PC-9 (cell line): ENCODE data around the gene ADGRL4. TPM values are rescaled to one million over a fixed set of nuclear protein-coding genes. Genes with fewer than 3 reads are reported as not detected.
"Not testable (repeated sequence)": the region's sequence is repeated elsewhere in the genome, so short reads cannot be mapped to it uniquely, and the experiment has no call there.

Experiments
- BruUV-seq: library from RNA; stranded (reverse); fragments of 400-500 nt; replicated peaks from 2 replicates; lab custom pipeline; 2021; lab: Mats Ljungman, UMichigan
- CTCF ChIA-PET: fragments of 300-600 bp; sonication (Branson Sonifier 250); formaldehyde crosslinking; loops from one replicate; lab custom pipeline; 2022; ENCODE audit warnings: antibody characterized with exemption; lab: Charles Lee
- POLR2A ChIA-PET: fragments of 300-600 bp; sonication (Branson Sonifier 250); formaldehyde crosslinking; loops from one replicate; lab custom pipeline; 2022; ENCODE audit warnings: antibody characterized with exemption; ENCODE audit not compliant: unreplicated experiment; lab: Charles Lee
- DNase-seq, 2 experiments: peaks; one replicate each; pipeline versions ENCODE4 v3.0.0 to v3.0.0-alpha.2; 2015 to 2022; ENCODE audit warnings: mixed read lengths in 1 of 2
- H2AFZ ChIP-seq: fragments of 200-600 bp; sonication (generic); 2 replicates; pipeline ENCODE4 v1.8.1; 2017; ENCODE audit warnings: antibody characterized with exemption
- H3F3A ChIP-seq: fragments of 200-600 bp; sonication (generic); 2 replicates; pipeline ENCODE4 v1.8.1; 2017; ENCODE audit warnings: antibody characterized with exemption, mild to moderate bottlenecking, low read depth; ENCODE audit not compliant: insufficient read depth
- H3K27ac ChIP-seq: fragments of 200-600 bp; sonication (generic); 2 replicates; pipeline ENCODE4 v1.6.1; 2016; ENCODE audit warnings: mixed run types
- H3K27me3 ChIP-seq: fragments of 200-600 bp; sonication (generic); 2 replicates; pipeline ENCODE4 v1.6.1; 2016; ENCODE audit warnings: low read depth, mixed run types; ENCODE audit not compliant: insufficient read depth
- H3K36me3 ChIP-seq: fragments of 200-600 bp; sonication (generic); 2 replicates; pipeline ENCODE4 v1.6.1; 2016; ENCODE audit warnings: low read depth, mixed run types
- H3K4me1 ChIP-seq: fragments of 200-600 bp; sonication (generic); replicated peaks from 2 replicates; pipeline ENCODE4 v1.6.1; 2016; ENCODE audit warnings: mixed run types; ENCODE audit not compliant: insufficient read depth
- H3K4me2 ChIP-seq: fragments of 200-600 bp; sonication (generic); 2 replicates; pipeline ENCODE4 v1.6.1; 2017; ENCODE audit warnings: mixed run types
- H3K4me3 ChIP-seq: fragments of 200-600 bp; sonication (generic); 2 replicates; pipeline ENCODE4 v1.6.1; 2016; ENCODE audit warnings: mixed run types
- H3K79me2 ChIP-seq: fragments of 200-600 bp; sonication (generic); 2 replicates; pipeline ENCODE4 v1.6.1; 2017; ENCODE audit warnings: low read depth, mixed run types
- H3K9me2 ChIP-seq: fragments of 200-600 bp; sonication (generic); 2 replicates; pipeline ENCODE4 v1.8.1; 2017; ENCODE audit warnings: mild to moderate bottlenecking; ENCODE audit not compliant: insufficient read depth
- H3K9me3 ChIP-seq: fragments of 200-600 bp; sonication (generic); 2 replicates; pipeline ENCODE4 v1.8.1; 2016; ENCODE audit warnings: low read depth; ENCODE audit not compliant: insufficient read depth
- H4K20me1 ChIP-seq: fragments of 200-600 bp; sonication (generic); 2 replicates; pipeline ENCODE4 v1.8.1; 2017; ENCODE audit not compliant: insufficient read depth
- EZH2 ChIP-seq: fragments of 200-600 bp; sonication (generic); IDR thresholded peaks from 2 replicates; pipeline ENCODE4 v1.8.0; 2017; ENCODE audit warnings: antibody characterized with exemption, low read depth
- intact Hi-C: fragments of 100-400 bp; cut with micrococcal nuclease; formaldehyde crosslinking; loops from one replicate; pipeline ENCODE4 v1.10.0; 2022; ENCODE audit not compliant: unreplicated experiment
- total RNA-seq: library from RNA; stranded (reverse); gene quantifications from 2 replicates; pipeline ENCODE4 v1.2.3, GENCODE V29; 2021
- TF ChIP-seq, protein P1 (sequence below): fragments of 200-600 bp; sonication (generic); conservative IDR thresholded peaks from 2 replicates; pipeline ENCODE4 v1.6.1; 2017; ENCODE audit warnings: mixed run types, antibody characterized with exemption, mild to moderate bottlenecking, moderate library complexity

The ADGRL4 gene
- total RNA-seq, 1 experiment from 2014 or later, result not detected

- intact Hi-C loops, result no loop called here
- Histone ChIP-seq H3K27ac (no peak overlapping the region), H2AFZ (no peak overlapping the region), H3K4me2 (no peak overlapping the region), H3K9me2 (0 out of 2 replicates have a peak, but pooled peaks cover 3% of the 10 kb centered on the region), H3K4me3 (no peak overlapping the region), H3K9me3 (no peaks in the 10 kb centered on the region), H3K27me3 (no peaks in the 10 kb centered on the region), H3F3A (no peaks in the 10 kb centered on the region), H3K36me3 (no peaks in the 10 kb centered on the region), H3K79me2 (no peaks in the 10 kb centered on the region), H4K20me1 (no peaks in the 10 kb centered on the region), H3K4me1 (0 out of 2 replicates have a peak, but pooled peaks cover 7% of the 10 kb centered on the region)
- ChIA-PET CTCF (no interaction called here), POLR2A (no interaction called here)
- BruUV-seq, result no TSS peak
- TF ChIP-seq EZH2, result no peak
- TF ChIP-seq, protein P1, sequence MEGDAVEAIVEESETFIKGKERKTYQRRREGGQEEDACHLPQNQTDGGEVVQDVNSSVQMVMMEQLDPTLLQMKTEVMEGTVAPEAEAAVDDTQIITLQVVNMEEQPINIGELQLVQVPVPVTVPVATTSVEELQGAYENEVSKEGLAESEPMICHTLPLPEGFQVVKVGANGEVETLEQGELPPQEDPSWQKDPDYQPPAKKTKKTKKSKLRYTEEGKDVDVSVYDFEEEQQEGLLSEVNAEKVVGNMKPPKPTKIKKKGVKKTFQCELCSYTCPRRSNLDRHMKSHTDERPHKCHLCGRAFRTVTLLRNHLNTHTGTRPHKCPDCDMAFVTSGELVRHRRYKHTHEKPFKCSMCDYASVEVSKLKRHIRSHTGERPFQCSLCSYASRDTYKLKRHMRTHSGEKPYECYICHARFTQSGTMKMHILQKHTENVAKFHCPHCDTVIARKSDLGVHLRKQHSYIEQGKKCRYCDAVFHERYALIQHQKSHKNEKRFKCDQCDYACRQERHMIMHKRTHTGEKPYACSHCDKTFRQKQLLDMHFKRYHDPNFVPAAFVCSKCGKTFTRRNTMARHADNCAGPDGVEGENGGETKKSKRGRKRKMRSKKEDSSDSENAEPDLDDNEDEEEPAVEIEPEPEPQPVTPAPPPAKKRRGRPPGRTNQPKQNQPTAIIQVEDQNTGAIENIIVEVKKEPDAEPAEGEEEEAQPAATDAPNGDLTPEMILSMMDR, result no peak
- no peak for DNase-seq
Measured at GRCh38 chr1:78987042-78987441, 19.5 kb downstream of the ADGRL4 start.

GRCh38 chr1:78980511-78980910 lies 26.0 kb downstream of the ADGRL4 start:
- no peak for DNase-seq
- intact Hi-C loops, result no loop called here
- Histone ChIP-seq H3K27me3 (no peaks in the 10 kb centered on the region), H4K20me1 (no peaks in the 10 kb centered on the region), H3K27ac (no peak overlapping the region), H3K4me2 (no peak overlapping the region), H3K36me3 (no peaks in the 10 kb centered on the region), H3K4me1 (no peaks in the 10 kb centered on the region), H3K9me2 (no peaks in the 10 kb centered on the region), H3K79me2 (no peaks in the 10 kb centered on the region), H3F3A (no peaks in the 10 kb centered on the region), H3K9me3 (no peaks in the 10 kb centered on the region), H2AFZ (no peak overlapping the region; the same call in 1 of the 2 replicates), H3K4me3 (no peak overlapping the region)
- CTCF ChIA-PET, result no interaction called here
- no TSS peak for BruUV-seq
- TF ChIP-seq, protein P1, result no peak
- TF ChIP-seq EZH2, result no peak
- POLR2A ChIA-PET, result no interaction called here

DNA sequence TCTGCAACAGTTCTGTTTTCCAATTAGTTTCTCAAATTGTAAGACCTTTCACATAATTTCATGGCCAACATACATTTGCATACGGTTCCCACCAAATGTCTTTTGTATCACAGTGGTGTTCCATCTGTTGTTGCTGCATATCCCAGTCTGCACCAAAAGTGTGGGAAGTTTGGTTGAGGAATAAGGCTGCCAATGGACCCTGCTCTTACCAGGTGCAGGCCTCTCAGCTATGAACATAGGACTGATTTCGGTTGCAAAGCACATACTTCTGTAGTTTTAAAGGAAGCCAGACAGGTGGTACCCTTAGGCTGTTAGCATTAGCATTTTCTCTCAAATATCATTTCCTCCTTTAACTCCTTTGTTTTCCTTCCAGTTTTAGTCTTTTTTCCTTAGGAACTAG lies 33.8 kb downstream of the ADGRL4 start:
- no peaks in the 10 kb centered on the region for H3F3A ChIP-seq
- no peak overlapping the region for H2AFZ ChIP-seq
- no peaks in the 10 kb centered on the region for H3K27me3 ChIP-seq
- no peak for TF ChIP-seq EZH2
- TF ChIP-seq, protein P1, result no peak
- intact Hi-C loops, result no loop called here
- H3K4me3 ChIP-seq, result no peak overlapping the region
- H3K36me3 ChIP-seq, result no peaks in the 10 kb centered on the region
- H3K4me1 ChIP-seq, result no peaks in the 10 kb centered on the region
- no peaks in the 10 kb centered on the region for H4K20me1 ChIP-seq
- no peaks in the 10 kb centered on the region for H3K79me2 ChIP-seq
- DNase-seq, result no peak
- H3K4me2 ChIP-seq, result no peak overlapping the region
- no peaks in the 10 kb centered on the region for H3K9me3 ChIP-seq
- H3K27ac ChIP-seq, result no peak overlapping the region
- BruUV-seq, result no TSS peak
- ChIA-PET POLR2A (no interaction called here), CTCF (no interaction called here)
- no peaks in the 10 kb centered on the region for H3K9me2 ChIP-seq

DNA sequence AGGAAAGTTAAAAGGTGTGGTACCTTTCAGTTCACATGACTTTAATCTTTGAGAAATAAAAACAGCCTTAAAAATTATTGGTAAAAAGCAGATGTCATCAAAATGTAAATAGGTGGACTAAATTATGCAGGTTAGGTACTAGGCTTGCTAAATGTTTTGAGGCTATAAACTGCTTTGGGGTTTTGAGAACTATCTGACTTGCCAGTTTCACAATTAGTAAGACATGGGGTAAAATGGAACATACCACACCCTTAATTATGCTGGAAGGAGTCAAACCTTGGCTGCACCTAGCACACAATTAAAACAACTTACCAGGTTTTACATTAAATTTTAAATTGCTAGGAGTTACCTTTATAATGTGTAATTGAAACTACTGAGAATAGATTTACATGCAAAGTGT lies 39.4 kb downstream of the ADGRL4 start:
- H3K27me3 ChIP-seq, H3K36me3 ChIP-seq, H3K9me3 ChIP-seq, POLR2A ChIA-PET, intact Hi-C loops, H3K79me2 ChIP-seq, H4K20me1 ChIP-seq, CTCF ChIA-PET, H2AFZ ChIP-seq, H3K27ac ChIP-seq, H3F3A ChIP-seq, DNase-seq, H3K4me2 ChIP-seq, BruUV-seq, H3K4me3 ChIP-seq, H3K9me2 ChIP-seq, H3K4me1 ChIP-seq: not testable (repeated sequence)
